GM03348 (cell line): ENCODE results near the gene TPST2.

Experiments used
- DNase-seq: peaks from one replicate; pipeline ENCODE4 v3.0.0; 2012; ENCODE audit warnings: low spot score

Gene TPST2

GRCh38 chr22:26494506-26494905, 95.4 kb downstream of the TPST2 start:
- DNase-seq, result no peak

GRCh38 chr22:26492220-26492619, 97.7 kb downstream of the TPST2 start:
- no peak for DNase-seq

- DNase-seq, result no peak
Measured at GRCh38 chr22:26489447-26490036, 100.4 kb downstream of the TPST2 start.

GRCh38 chr22:26487996-26488395, 101.9 kb downstream of the TPST2 start:
- DNase-seq, result no peak

- no peak for DNase-seq
Measured at GRCh38 chr22:26486394-26486793, 103.5 kb downstream of the TPST2 start.

GRCh38 chr22:26485806-26486390, 104.0 kb downstream of the TPST2 start:
- no peak for DNase-seq

- peak; percentile 32 for DNase-seq
Measured at GRCh38 chr22:26485013-26485412, 104.9 kb downstream of the TPST2 start.

- no peak for DNase-seq
Measured at GRCh38 chr22:26484360-26484706, 105.6 kb downstream of the TPST2 start.

GRCh38 chr22:26483439-26484359, 106.2 kb downstream of the TPST2 start, which contains the start of the genes HPS4 and SRRD:
Gene HPS4 (minus strand): TSS chr22:26483783. CDS start chr22:26481762, 2,021 bp downstream.
Gene SRRD (plus strand): TSS chr22:26483877. CDS start chr22:26483891, 14 bp downstream.
- peak; percentile 97 for DNase-seq

GRCh38 chr22:26483043-26483438, 106.9 kb downstream of the TPST2 start:
- DNase-seq, result peak; percentile 21

GRCh38 chr22:26482161-26482560, 107.8 kb downstream of the TPST2 start:
- DNase-seq, result no peak

GRCh38 chr22:26481694-26482093, 108.2 kb downstream of the TPST2 start:
- DNase-seq, result no peak

- no peak for DNase-seq
Measured at GRCh38 chr22:26481112-26481693, 108.7 kb downstream of the TPST2 start.

- no peak for DNase-seq
Measured at GRCh38 chr22:26480611-26480932, 109.4 kb downstream of the TPST2 start.

- no peak for DNase-seq
Measured at GRCh38 chr22:26479792-26480610, 109.9 kb downstream of the TPST2 start.

GRCh38 chr22:26479043-26479791, 110.7 kb downstream of the TPST2 start:
- DNase-seq, result no peak

- no peak for DNase-seq
Measured at GRCh38 chr22:26477341-26477731, 112.6 kb downstream of the TPST2 start.

- no peak for DNase-seq
Measured at GRCh38 chr22:26476705-26477340, 113.1 kb downstream of the TPST2 start.

- no peak for DNase-seq
Measured at GRCh38 chr22:26474682-26475081, 115.2 kb downstream of the TPST2 start.
